ENCODE results near the gene SPRED3. TPM values are rescaled to one million over a fixed set of nuclear protein-coding genes. Genes with fewer than 3 reads are reported as not detected.

The SPRED3 gene
- total and polyA plus RNA-seq, 2 of the 8 experiments (the other 6 are each of a cell fraction or from before 2014, with no cell fraction given), result 8.1 to 10.3 TPM

- H2BK20ac ChIP-seq (ENCODE audit: low read length), result no peak overlapping the region
- peak overlapping the region; percentile 40; the same call in 1 of the 2 replicates for H2AK5ac ChIP-seq (ENCODE audit: low read depth, low read length)
- H2BK15ac ChIP-seq (ENCODE audit: low read length), result no peak overlapping the region
- H3K36me3 ChIP-seq (ENCODE audit: control insufficient read depth in 2 of 4, insufficient read depth in 4 of 4, low read length in 3 of 4), result no peaks in the 10 kb centered on the region; a peak in 1 of 8 replicates
- no peak overlapping the region for H3K14ac ChIP-seq (ENCODE audit: insufficient read length)
- no peak overlapping the region for H4K91ac ChIP-seq (replicated peaks; ENCODE audit: insufficient read length, low read length)
- no peak overlapping the region for H3K18ac ChIP-seq (ENCODE audit: extremely low read depth, low read length)
- no peak overlapping the region for H3K56ac ChIP-seq (replicated peaks; ENCODE audit: insufficient read length, low read depth, low read length)
- FAIRE-seq (no peak), DNase-seq (ENCODE audit: low read depth in 1 of 2, low spot score in 2 of 2) (no peak)
- peaks cover 0 to 8% of the 10 kb centered on the region in 2 experiments; a peak in 1 of 4 replicates for H3K79me2 ChIP-seq (ENCODE audit: control insufficient read depth in 1 of 2, insufficient read depth in 2 of 2, low read length in 2 of 2)
- ChIA-PET CTCF (ENCODE audit: partially characterized antibody) (no interaction called here), POLR2A (ENCODE audit: partially characterized antibody) (interaction anchor here (1.5 to 1.6 kb wide), 2 partner anchors 13 to 35 kb away, joined by 4 read pairs; partner anchors contain the start of gene FAM98C)
- H3K4ac ChIP-seq (replicated peaks; ENCODE audit: insufficient read length, low read depth, low read length), result no peak overlapping the region
- no peak overlapping the region for H2AFZ ChIP-seq (ENCODE audit: low read length)
- no peaks in the 10 kb centered on the region for H3K9me3 ChIP-seq (ENCODE audit: insufficient read depth in 2 of 2, low read depth in 1 of 2, low read length in 1 of 2)
- no peak overlapping the region for H2BK5ac ChIP-seq (ENCODE audit: low read depth, low read length)
- H3K27me3 ChIP-seq (replicated peaks in 1 of 4; ENCODE audit: control insufficient read depth in 3 of 4, extremely low read depth in 1 of 4, insufficient read depth in 3 of 4, low read length in 3 of 4), result no peaks in the 10 kb centered on the region
- H3K23me2 ChIP-seq (ENCODE audit: low read depth, low read length), result peaks cover 8% of the 10 kb centered on the region; the same call in 1 of the 2 replicates
- no peak overlapping the region for H3K27ac ChIP-seq (ENCODE audit: low read depth, low read length)
- no peak overlapping the region for H4K5ac ChIP-seq (ENCODE audit: insufficient read length, low read depth, low read length)
- no peak overlapping the region for H3K9ac ChIP-seq (replicated peaks in 1 of 4; ENCODE audit: extremely low read depth in 1 of 4, low read depth in 3 of 4, low read length in 3 of 4)
- no peak overlapping the region for H3K23ac ChIP-seq (ENCODE audit: insufficient read length)
- H3K4me3 ChIP-seq (ENCODE audit: extremely low read depth in 1 of 4, insufficient read depth in 2 of 4, low read depth in 3 of 4, low read length in 4 of 4), result no peak overlapping the region
- H3K4me2 ChIP-seq (ENCODE audit: insufficient read depth in 1 of 2, low read depth in 2 of 2, low read length in 2 of 2), result no peak overlapping the region
- no peak overlapping the region for H4K8ac ChIP-seq (ENCODE audit: extremely low read depth, insufficient read depth, low read length)
- no peak overlapping the region for H2BK12ac ChIP-seq (ENCODE audit: low read depth, low read length)
- whole genome bisulfite sequencing, 2 experiments (ENCODE audit: extremely low coverage in 1 of 2, insufficient coverage in 1 of 2, insufficient read length in 1 of 2, insufficient replicate concordance in 2 of 2, low coverage in 1 of 2, low lambda C conversion rate in 2 of 2, missing lambda C conversion rate in 1 of 2), result 97% methylated on average over 2 of the region's 2 CpGs; no CpG with 5 or more reads in 1 of the 2 experiments
- H4K20me1 ChIP-seq (replicated peaks in 1 of 2; ENCODE audit: control insufficient read depth in 1 of 2, insufficient read depth in 2 of 2, low read length in 2 of 2), result no peaks in the 10 kb centered on the region
- no peaks in the 10 kb centered on the region for H3K79me1 ChIP-seq (ENCODE audit: low read depth, low read length)
- H3K4me1 ChIP-seq (replicated peaks in 1 of 4; ENCODE audit: control insufficient read depth in 3 of 4, insufficient read depth in 4 of 4, low read length in 3 of 4), result peaks cover 8 to 13% (median 9%) of the 10 kb centered on the region in 4 experiments
- no peak overlapping the region for H2BK120ac ChIP-seq (replicated peaks; ENCODE audit: low read depth, low read length)
- TF ChIP-seq RXRA (IDR thresholded peaks at IDR 0.05; ENCODE audit: insufficient read depth, low read depth, low read length) (no peak), SIX5 (IDR thresholded peaks at IDR 0.05; ENCODE audit: low read depth, low read length) (no peak), YY1 (IDR thresholded peaks at IDR 0.05; ENCODE audit: low read depth, low read length) (no peak)
Observed at GRCh38 chr19:38437917-38438316, 49.4 kb downstream of the SPRED3 start.
